Testis (tissue), 3 donors: ENCODE measurements around the gene PTPRK. TPM values are rescaled to one million over a fixed set of nuclear protein-coding genes. Genes with fewer than 3 reads are reported as not detected.

Experiments
- DNase-seq: peaks from one replicate; pipeline ENCODE4 v3.0.0-alpha.2; 2019
- H3K27ac ChIP-seq, 2 donors: fragments of 200-600 bp; sonication (generic); one replicate each; pipeline ENCODE4 v1.5.1; 2019
- H3K27me3 ChIP-seq: fragments of 200-600 bp; sonication (generic); one replicate; pipeline ENCODE4 v1.5.1; 2019
- H3K36me3 ChIP-seq: fragments of 200-600 bp; sonication (generic); one replicate; pipeline ENCODE4 v1.5.1; 2017; ENCODE audit warnings: low read depth; ENCODE audit errors: missing control alignments
- H3K4me1 ChIP-seq: fragments of 200-600 bp; sonication (generic); one replicate; pipeline ENCODE4 v1.5.1; 2019
- H3K4me3 ChIP-seq, 2 donors: fragments of 200-600 bp; sonication (generic); one replicate each; pipeline ENCODE4 v1.5.1; 2017 to 2019
- H3K9me3 ChIP-seq: fragments of 200-600 bp; sonication (generic); one replicate; pipeline ENCODE4 v1.5.1; 2017
- CTCF ChIP-seq, 3 experiments: fragments of 450-650 bp in 2 of 3; fragments of 200-600 bp in 1 of 3; sonication (generic) in 1 of 3; IDR thresholded peaks; one replicate each; pipeline ENCODE4 v1.5.1; 2016 to 2019; ENCODE audit warnings: antibody characterized with exemption in 3 of 3, mild to moderate bottlenecking in 2 of 3, moderate library complexity in 1 of 3
- POLR2A ChIP-seq: fragments of 450-650 bp; IDR thresholded peaks from one replicate; pipeline ENCODE4 v1.6.1; 2017; ENCODE audit warnings: antibody characterized with exemption, mild to moderate bottlenecking, moderate library complexity
- WGBS, 2 donors: methylation state at CpG; one replicate each; pipeline ENCODE4 v1.1.5; 2018; 5-methylcytosine and 5-hydroxymethylcytosine counted together
- intact Hi-C: fragments of 100-400 bp; cut with DNase I; formaldehyde crosslinking; loops from one replicate; pipeline ENCODE4 v1.15.1; 2023; ENCODE audit warnings: low total_unique reads
- polyA plus RNA-seq: library from polyadenylated mRNA; stranded (reverse); fragments of 350-450 nt; fragmentation: Illumina TruSeq; extraction: RNeasy Lipid Tissue Mini Kit (QIAGEN cat#74804); gene quantifications from one replicate; pipeline ENCODE4 v1.2.3, GENCODE V29; 2014; ENCODE audit warnings: low read depth, low replicate concordance; ENCODE audit not compliant: insufficient read depth
- total RNA-seq, 2 donors: library from RNA; depleted of rRNA; stranded (reverse); fragments of >200 nt; gene quantifications; one replicate each; pipeline ENCODE4 v1.2.3, GENCODE V29; 2016

The PTPRK gene
- total and polyA plus RNA-seq, 3 donors from 2014 or later, result 9.1 to 13.3 (median 12.5) TPM

- no peaks in the 10 kb centered on the region for H3K9me3 ChIP-seq
- DNase-seq, result no peak
- intact Hi-C loops, result no loop called here
- H3K27me3 ChIP-seq, result no peaks in the 10 kb centered on the region
- H3K4me1 ChIP-seq, result no peaks in the 10 kb centered on the region
- TF ChIP-seq POLR2A, result no peak
- no peak for TF ChIP-seq CTCF (IDR thresholded peaks at IDR 0.05)
- no peaks in the 10 kb centered on the region for H3K36me3 ChIP-seq
- H3K4me3 ChIP-seq, result no peak overlapping the region
- no peak overlapping the region for H3K27ac ChIP-seq
- 97 to 100% methylated on average over 2 of the region's 2 CpGs for WGBS, 2 donors
Measured at GRCh38 chr6:128456510-128457230, 63.7 kb downstream of the PTPRK start.

GRCh38 chr6:128455959-128456358 lies 64.4 kb downstream of the PTPRK start:
- DNase-seq, result no peak
- WGBS, 2 donors, result 90% methylated on average over 3 of the region's 3 CpGs
- H3K4me1 ChIP-seq, result no peaks in the 10 kb centered on the region
- H3K36me3 ChIP-seq, result no peaks in the 10 kb centered on the region
- H3K27me3 ChIP-seq, result no peaks in the 10 kb centered on the region
- intact Hi-C loops, result no loop called here
- TF ChIP-seq POLR2A, result no peak
- TF ChIP-seq CTCF (IDR thresholded peaks at IDR 0.05), result no peak
- no peak overlapping the region for H3K4me3 ChIP-seq
- no peaks in the 10 kb centered on the region for H3K9me3 ChIP-seq
- no peak overlapping the region for H3K27ac ChIP-seq

- no peaks in the 10 kb centered on the region for H3K27me3 ChIP-seq
- 73 to 81% methylated on average over 2 of the region's 2 CpGs for WGBS, 2 donors
- TF ChIP-seq POLR2A (no peak), CTCF (IDR thresholded peaks at IDR 0.05) (no peak)
- DNase-seq, result no peak
- H3K4me1 ChIP-seq, result no peaks in the 10 kb centered on the region
- H3K27ac ChIP-seq, result no peak overlapping the region
- no peak overlapping the region for H3K4me3 ChIP-seq
- H3K36me3 ChIP-seq, result no peaks in the 10 kb centered on the region
- intact Hi-C loops, result no loop called here
- H3K9me3 ChIP-seq, result no peaks in the 10 kb centered on the region
Measured at GRCh38 chr6:128452713-128453112, 67.7 kb downstream of the PTPRK start.

- intact Hi-C loops, result no loop called here
- no peak overlapping the region for H3K4me3 ChIP-seq
- no peaks in the 10 kb centered on the region for H3K9me3 ChIP-seq
- TF ChIP-seq POLR2A (no peak), CTCF (IDR thresholded peaks at IDR 0.05) (no peak)
- no peaks in the 10 kb centered on the region for H3K27me3 ChIP-seq
- DNase-seq, result no peak
- no peak overlapping the region for H3K27ac ChIP-seq
- no peaks in the 10 kb centered on the region for H3K4me1 ChIP-seq
- no peaks in the 10 kb centered on the region for H3K36me3 ChIP-seq
- 95 to 98% methylated on average over 3 of the region's 3 CpGs for WGBS, 2 donors
Measured at GRCh38 chr6:128446497-128446896, 73.9 kb downstream of the PTPRK start.

- no peak for DNase-seq
- intact Hi-C loops, result no loop called here
- Histone ChIP-seq H3K27ac (no peak overlapping the region), H3K4me1 (no peaks in the 10 kb centered on the region), H3K27me3 (no peaks in the 10 kb centered on the region), H3K9me3 (no peaks in the 10 kb centered on the region), H3K4me3 (no peak overlapping the region), H3K36me3 (no peaks in the 10 kb centered on the region)
- TF ChIP-seq POLR2A (no peak), CTCF (IDR thresholded peaks at IDR 0.05) (no peak)
- WGBS, 2 donors, result 83 to 95% methylated on average over 3 of the region's 3 CpGs
Measured at GRCh38 chr6:128443553-128443952, 76.8 kb downstream of the PTPRK start.
